ENCODE results near the gene HIPK2.
"Not testable (repeated sequence)": the region's sequence is repeated elsewhere in the genome, so short reads cannot be mapped to it uniquely, and the experiment has no call there.

HIPK2 gene

DNA sequence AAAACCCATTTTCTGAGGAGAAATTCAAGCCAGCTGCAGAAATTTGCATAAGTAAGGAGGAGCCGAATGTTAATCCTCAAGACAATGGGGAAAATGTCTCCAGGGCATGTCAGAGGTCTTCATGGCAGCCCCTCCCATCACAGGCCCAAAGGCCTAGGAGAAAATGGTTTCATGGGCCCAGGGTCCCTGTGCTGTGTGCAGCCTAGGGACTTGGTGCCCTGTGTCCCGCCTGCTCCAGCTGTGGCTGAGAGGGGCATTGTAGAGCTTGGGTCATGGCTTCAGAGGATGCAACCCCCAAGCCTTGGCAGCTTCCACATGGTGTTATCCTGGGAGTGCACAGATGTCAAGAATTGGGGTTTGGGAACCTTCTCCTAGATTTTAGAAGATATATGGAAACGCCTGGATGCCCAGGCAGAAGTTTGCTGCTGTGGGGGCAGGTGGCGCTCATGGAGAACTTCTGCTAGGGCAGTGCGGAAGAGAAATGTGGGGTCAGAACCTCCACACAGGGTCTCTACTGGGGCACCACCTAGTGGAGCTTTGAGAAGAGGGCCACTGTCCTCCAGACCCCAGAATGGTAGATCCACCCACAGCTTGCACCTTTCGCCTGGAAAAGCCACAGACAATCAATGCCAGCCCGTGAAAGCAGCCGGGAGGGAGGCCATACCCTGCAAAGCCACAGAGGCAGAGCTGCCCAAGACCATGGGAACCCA lies 223.7 kb downstream of the HIPK2 start:
- H3K27me3 ChIP-seq, DNase-seq: not testable (repeated sequence)

DNA sequence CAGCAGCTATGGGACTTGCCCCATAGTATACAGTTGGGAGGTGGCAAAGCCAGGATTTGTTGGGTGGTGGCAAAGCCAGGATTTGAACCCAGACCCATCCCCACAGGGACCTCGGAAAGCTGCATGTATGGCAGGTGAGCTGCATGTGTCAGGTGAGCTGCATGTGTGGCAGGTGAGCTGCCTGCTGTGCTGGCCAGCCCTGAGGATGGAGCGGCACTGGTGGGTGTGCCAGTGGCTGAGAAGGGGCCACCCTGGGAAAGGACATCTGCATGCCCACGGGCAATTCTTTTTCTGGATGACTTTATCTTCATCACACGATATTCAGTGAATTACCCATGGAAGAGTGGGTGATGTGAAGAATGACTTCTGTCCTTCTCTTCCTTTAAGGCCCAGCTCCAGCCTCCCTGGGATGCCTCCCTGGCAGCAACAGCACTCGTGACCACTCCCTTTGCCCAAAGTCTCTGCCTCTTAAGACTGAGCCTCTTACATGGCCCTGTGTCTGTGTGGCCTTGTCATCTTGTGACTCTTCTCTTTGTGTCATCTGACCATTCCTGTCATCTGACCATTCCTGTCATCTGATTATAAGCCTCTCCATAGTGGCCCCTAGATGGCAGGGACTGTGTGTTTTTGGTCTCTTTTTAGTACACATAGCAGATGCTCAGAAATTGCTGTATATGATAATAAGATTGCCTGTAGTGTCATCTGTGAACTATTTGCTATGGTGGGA lies 229.3 kb downstream of the HIPK2 start:
- H3K4me1 ChIP-seq, result no peaks in the 10 kb centered on the region
- no peaks in the 10 kb centered on the region for H3K36me3 ChIP-seq
- no peak for DNase-seq
- no peak overlapping the region for H3K4me3 ChIP-seq (ENCODE audit: low read depth, low read length)
- TF ChIP-seq, protein P1, sequence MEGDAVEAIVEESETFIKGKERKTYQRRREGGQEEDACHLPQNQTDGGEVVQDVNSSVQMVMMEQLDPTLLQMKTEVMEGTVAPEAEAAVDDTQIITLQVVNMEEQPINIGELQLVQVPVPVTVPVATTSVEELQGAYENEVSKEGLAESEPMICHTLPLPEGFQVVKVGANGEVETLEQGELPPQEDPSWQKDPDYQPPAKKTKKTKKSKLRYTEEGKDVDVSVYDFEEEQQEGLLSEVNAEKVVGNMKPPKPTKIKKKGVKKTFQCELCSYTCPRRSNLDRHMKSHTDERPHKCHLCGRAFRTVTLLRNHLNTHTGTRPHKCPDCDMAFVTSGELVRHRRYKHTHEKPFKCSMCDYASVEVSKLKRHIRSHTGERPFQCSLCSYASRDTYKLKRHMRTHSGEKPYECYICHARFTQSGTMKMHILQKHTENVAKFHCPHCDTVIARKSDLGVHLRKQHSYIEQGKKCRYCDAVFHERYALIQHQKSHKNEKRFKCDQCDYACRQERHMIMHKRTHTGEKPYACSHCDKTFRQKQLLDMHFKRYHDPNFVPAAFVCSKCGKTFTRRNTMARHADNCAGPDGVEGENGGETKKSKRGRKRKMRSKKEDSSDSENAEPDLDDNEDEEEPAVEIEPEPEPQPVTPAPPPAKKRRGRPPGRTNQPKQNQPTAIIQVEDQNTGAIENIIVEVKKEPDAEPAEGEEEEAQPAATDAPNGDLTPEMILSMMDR (IDR thresholded peaks at IDR 0.05; ENCODE audit: low read depth, low read length), result no peak
- no peaks in the 10 kb centered on the region for H3K9me3 ChIP-seq
- H3K27me3 ChIP-seq, result no peaks in the 10 kb centered on the region

More for the DNA sequence above, 223.7 kb downstream of the HIPK2 start:
- H3K4me1 ChIP-seq; H3K9me3 ChIP-seq; H3K4me3 ChIP-seq (ENCODE audit: low read depth, low read length); H3K36me3 ChIP-seq: not testable (repeated sequence)
- TF ChIP-seq, protein P1 (IDR thresholded peaks at IDR 0.05; ENCODE audit: low read depth, low read length), result 0 out of 2 replicates have a peak, but pooled peaks have one; percentile 10

DNA sequence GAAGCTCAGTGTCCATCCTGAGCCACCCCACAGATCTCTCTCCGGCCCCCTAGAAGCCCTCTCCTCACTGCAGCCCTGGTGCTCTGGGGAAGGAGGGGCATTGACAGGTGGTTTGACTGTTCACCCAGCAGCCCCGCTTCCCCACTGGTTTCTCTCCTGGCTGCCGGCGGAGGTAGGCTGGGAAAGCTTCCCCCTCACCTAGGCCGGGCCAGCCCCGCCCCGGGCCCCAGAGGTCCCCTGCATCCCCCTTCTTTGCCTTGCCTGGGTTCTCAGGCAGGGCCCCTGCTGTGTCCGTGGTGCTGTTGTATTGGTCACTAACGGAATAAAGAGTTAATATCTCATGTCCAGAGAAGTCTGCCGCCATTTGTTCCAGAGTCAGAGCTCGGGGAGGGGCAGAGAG lies 233.2 kb downstream of the HIPK2 start:
- Histone ChIP-seq H3K36me3 (no peaks in the 10 kb centered on the region), H3K9me3 (no peaks in the 10 kb centered on the region), H3K4me3 (ENCODE audit: low read depth, low read length) (no peak overlapping the region), H3K27me3 (no peaks in the 10 kb centered on the region), H3K4me1 (no peaks in the 10 kb centered on the region)
- TF ChIP-seq, protein P1 (IDR thresholded peaks at IDR 0.05; ENCODE audit: low read depth, low read length), result no peak
- DNase-seq, result no peak

DNA sequence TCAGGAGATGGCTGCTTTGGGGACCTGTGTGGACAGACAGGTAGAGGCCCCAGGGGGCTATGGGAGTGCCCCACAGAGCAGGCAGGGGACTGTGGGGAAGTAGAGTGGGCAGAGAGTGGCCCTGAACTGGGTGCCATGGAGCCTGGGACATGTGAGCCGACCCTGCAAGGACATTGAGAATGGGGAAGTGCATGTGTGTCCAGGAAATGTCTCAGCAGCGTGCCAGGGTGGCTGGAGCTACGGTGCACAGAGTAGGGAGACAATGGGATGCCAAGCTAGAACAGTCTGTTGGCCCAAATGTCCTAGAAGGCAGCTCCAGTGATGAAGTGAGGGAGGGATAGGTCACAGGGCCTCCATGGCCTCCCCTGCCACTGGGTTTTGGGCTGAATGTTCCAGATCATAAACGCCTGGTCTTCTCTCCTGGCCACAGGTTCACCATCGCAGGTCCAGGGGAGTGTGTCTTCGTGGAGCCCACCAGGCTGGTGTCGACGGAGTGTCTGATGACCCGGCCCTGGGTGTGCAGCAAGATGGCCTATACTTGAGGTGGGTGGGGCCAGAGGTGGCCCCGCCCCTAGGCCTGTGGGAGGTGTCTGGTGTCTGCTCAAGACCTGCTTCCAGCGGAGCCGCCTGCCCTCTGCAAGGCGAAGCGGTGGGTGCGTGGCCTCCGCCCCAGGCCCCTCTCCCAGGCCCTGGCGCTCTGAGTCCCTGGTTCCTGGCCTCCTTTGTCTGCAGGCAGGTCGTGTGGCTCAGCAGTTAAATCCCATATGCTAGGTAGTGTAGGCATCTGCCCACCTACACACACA lies 233.8 kb downstream of the HIPK2 start:
- H3K27me3 ChIP-seq, result no peaks in the 10 kb centered on the region
- peak; percentile 49 for DNase-seq
- H3K4me1 ChIP-seq, result no peaks in the 10 kb centered on the region
- no peaks in the 10 kb centered on the region for H3K9me3 ChIP-seq
- H3K4me3 ChIP-seq (ENCODE audit: low read depth, low read length), result no peak overlapping the region
- TF ChIP-seq, protein P1 (IDR thresholded peaks at IDR 0.05; ENCODE audit: low read depth, low read length), result no peak
- H3K36me3 ChIP-seq, result no peaks in the 10 kb centered on the region

DNA sequence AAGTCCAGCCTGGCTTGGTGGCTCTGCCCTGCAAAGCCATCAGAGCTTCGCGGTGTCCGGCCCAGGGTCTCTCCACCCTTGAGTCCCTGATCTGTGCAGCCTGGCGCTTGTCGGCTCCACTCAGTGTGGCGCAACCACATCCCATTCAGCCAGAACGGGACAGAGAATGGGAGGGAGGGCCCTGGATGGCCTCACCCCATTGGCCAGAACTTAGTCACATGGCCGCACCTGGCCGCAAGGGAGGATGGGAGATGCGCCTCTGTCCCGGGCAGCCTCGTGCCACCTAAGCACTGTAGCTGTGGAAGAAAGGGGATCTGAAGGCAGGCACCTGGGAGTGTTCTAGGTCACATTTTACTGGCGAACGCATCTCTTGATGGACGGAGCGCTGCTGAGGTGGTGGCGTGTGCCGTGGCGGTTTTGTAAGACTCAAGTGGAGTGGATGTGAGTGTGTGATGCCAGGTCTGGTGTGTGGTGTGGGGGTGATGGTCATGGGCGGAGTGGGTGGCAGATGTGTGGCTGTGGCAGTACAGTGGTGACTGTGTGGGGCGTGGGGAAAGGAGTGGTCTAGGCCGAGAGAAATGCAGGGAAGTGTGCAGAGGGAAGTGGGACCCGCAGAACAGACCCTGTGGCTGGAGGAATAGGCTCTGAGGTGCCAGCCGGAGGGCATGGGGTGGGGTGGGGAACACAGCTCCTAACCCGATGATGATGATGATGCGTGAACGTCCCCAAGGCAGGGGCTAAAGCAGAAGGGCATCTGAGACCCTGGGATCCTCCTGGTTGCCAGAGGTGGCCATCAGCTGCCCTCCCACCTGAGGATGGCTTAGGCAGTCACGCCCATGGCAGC lies 235.3 kb downstream of the HIPK2 start:
- Histone ChIP-seq H3K36me3 (no peaks in the 10 kb centered on the region), H3K4me1 (no peaks in the 10 kb centered on the region), H3K9me3 (no peaks in the 10 kb centered on the region), H3K4me3 (ENCODE audit: low read depth, low read length) (no peak overlapping the region), H3K27me3 (no peaks in the 10 kb centered on the region)
- DNase-seq, result no peak
- TF ChIP-seq, protein P1 (IDR thresholded peaks at IDR 0.05; ENCODE audit: low read depth, low read length), result no peak

Data from BE2C (cell line).